GM19463 (cell line): ENCODE results near the gene CFAP100.

Source experiments
- ATAC-seq: cut with Tn5 transposase; IDR thresholded peaks from one replicate; pipeline ENCODE4 v1.9.1; 2021; ENCODE audit warnings: mild to moderate bottlenecking, moderate library complexity; ENCODE audit not compliant: unreplicated experiment

Gene CFAP100

DNA sequence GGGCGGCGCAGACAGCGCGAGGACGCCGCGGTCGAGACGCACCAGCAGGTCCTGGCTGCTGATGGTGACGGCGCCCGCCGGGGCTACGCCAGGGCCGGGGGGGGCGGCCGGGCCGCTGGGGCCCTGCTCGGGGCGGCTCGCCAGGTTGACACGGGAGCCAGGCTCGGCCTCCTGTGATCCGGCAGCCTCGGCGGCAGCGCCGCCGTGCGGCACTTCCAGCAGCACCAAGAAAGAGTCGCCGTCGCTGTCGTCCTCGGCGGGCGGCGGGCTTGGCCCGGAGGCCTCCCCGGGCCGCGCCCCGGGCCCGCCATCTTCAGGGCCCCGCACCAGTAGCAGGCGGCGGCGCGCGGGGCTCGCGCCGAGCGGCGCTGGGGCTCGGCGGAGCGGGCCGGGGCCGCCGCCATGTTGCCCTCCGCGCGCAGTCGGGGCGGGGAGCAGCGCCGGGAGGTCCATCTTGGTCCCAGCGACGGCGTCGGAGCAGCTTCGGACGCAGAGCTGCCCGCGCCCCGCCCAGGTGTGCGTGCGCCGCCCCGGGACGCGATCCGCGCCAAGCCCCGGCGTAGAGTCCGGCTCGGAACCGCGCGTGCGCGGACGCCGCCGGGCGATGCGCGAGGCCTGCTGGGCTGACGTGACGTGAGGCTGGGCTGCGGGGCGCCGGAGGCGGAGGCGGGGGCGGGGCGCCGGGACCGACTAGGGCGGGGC is 80.9 kb downstream of the CFAP100 start, which contains the start of gene ZXDC:
Gene ZXDC, minus strand, starts transcription at position 479 of the 702 bp plus-strand sequence. Its CDS starts 26 bp downstream, at position 453.
- peak; percentile 81 for ATAC-seq

- ATAC-seq = peak; percentile 20
These were observed 81.7 kb downstream of the CFAP100 start for GRCh38 chr3:126476166-126477060.

GRCh38 chr3:126477061-126477380 is 82.3 kb downstream of the CFAP100 start:
- no peak for ATAC-seq

DNA sequence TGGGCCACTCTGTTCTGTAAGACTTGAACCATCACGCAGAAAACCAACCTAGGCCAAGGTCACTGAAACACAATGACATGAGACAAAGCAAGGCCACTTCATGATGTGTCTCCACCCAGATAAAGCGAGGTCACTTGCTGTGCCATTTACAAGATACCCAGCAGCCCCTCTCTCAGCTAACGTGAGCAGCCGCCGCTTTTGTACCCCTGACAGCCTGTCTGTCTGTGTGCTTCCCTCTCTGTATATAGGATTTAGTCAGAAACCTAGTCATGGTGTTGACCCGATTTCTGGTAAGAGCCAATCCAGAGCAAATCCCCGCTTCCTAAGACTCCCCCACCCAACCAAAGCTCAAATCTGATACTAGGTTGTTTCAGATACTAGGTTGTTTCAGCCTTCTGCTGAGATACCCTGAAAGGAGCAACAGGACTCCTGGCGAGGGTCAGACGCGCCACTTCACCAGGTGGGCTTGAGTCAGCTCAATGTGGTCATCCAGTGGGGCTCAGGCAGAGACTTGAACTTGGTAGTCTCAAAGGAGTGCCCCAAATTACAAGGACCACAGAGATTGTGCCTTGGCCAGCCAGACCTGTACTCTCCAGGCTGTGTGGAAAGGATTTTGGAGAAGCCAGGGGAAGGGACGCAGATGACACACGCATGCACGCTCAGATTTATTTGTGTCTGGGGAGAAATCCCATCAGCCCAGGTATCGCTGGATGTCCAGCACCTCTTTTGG is 84.0 kb downstream of the CFAP100 start:
- no peak for ATAC-seq

GRCh38 chr3:126479642-126480041 is 84.9 kb downstream of the CFAP100 start:
- ATAC-seq = no peak

DNA sequence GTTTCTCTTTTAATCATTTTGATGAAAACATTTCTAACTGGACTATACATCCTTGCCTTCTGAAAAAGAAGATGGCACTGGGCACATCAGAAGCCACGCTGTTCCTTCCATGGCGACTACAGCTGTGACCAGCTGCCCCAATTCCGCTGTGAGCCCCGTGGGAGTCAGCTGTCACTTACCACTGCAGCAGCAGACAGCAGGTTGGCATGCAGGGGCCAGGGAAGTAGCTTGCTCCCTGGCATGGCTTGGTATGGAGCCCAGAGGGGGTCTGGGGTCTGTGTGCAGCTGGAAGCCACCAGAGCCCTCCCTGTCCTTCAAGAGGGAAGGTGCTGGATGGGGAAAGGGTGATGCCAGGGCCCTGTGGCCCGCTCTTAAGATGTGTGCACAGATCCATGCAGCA is 85.5 kb downstream of the CFAP100 start:
- no peak for ATAC-seq

DNA sequence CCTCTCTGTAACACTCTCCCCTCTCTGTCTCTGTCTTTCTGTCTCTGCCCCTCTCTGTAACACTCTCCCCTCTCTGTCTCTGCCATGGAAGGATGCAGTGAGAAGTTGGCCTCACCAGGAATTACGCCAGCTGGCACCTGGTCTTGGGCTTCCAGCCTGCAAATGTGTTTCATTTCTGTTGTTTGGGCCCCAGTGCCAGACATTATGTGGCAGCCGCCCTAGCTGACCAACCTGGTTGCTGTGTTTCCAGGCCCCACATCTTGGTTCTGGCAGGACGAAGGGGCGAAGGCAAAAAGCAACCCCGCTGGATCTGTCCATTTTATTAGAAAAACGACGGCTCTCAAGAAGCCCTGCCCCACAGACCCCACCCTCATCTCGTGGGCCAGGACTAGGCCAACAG is 86.2 kb downstream of the CFAP100 start:
- ATAC-seq = no peak

DNA sequence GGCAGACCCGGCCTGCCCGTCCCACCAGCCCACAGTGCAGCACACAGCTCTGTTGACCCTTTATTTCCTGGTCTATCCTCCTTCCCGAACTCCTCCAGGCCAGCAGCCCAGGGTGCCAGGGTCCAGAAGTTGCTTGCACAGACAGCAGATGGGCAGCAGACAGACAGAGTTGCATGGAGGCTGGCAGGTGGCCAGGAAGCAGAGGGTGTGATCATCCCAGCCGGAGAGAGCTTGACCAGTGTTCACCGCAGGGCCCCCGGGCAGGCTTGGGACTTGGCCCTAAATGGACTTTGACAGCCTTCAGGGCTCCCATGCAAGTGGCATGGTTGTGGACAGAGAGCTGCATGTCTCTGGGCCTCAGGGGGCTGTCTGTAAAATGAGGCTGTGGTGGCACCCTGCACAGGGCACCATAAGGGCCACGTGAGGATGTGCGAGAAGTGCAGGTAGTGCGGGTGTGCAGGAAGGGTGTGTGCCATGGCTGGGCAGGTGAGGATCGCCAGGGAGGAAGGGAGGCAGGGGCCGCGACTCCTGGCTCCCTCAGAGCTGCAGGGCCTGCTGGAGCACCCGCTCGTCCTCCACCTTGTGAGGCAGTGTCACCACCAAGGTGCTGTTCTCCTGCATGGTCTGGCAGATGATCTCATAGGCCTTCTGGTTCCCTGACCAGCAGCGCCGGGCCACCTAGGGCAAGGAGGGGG is 87.2 kb downstream of the CFAP100 start:
- no peak for ATAC-seq

GRCh38 chr3:126482503-126483255 is 88.0 kb downstream of the CFAP100 start:
- no peak for ATAC-seq

- ATAC-seq = no peak
These were observed 88.6 kb downstream of the CFAP100 start for GRCh38 chr3:126483321-126483761.

DNA sequence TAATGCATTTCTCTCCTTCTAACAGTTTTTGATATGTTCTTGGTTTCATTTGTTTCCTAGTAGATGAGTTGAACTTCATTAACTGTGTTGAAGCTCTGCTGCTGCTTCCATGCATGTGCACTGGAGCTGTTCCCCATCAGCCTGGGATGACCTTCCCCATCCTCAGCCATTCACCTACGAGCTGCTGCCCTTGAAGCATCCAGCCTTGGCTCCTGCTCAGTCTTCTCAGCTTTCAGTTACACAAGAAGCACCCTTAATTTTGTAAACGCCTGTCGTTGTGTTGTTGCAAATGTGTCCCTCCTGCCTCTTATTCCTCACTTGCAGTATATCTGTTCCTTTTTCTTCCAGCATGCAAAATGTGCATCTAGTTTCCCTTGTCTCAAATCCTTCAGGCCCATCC is 89.4 kb downstream of the CFAP100 start:
- no peak for ATAC-seq

DNA sequence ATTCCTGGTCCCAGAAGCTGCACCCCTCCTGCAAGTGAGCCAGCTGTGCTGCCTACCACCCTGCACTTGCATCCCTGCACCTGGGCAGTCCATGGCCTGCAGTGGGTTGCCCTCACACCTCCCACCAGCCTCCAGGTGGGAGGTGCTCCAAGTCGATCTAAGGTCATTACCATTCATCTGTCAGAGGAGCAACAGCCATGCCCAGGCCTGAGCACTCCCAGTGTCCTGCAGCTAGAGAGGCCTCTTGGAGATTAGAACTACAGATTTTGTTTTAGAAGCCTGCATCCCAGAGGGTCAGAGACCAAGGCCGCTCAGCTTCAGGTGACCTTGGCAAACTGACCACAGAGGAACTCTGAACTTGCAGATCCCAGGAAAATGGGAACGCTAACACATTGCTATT is 90.0 kb downstream of the CFAP100 start:
- ATAC-seq = no peak

DNA sequence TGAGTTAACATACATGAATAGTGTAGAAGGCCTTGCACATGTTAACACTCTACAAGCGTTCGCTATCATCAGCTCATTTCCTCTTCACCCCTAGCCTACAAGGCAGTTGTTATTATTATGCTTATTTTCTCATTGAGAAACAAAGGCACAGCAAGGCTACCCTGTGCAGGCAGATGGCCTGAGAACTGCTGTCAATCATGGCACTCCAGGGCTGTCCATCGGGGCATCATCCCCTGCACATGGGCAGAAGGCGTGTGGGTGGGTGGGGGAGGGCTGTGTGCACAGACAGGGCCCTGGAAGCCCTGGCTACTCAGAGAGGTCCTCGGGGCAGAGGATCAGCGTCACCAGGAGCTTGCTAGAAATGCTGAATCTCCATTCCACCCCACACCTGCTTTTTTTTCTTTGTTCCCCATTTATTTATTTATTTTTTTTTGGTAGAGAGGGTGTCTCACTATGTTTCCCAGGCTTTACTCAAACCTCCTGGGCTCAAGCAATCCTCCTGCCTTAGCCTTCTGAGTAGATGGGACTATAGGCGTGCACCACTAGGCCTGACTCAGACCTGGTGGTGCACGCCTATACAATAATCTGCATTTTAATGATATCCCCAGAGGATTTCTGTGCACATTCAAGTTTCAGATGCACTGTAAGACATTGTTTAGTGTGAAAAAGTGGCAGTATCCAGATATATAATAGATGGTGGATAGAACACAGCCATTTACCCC is 90.6 kb downstream of the CFAP100 start:
- no peak for ATAC-seq

DNA sequence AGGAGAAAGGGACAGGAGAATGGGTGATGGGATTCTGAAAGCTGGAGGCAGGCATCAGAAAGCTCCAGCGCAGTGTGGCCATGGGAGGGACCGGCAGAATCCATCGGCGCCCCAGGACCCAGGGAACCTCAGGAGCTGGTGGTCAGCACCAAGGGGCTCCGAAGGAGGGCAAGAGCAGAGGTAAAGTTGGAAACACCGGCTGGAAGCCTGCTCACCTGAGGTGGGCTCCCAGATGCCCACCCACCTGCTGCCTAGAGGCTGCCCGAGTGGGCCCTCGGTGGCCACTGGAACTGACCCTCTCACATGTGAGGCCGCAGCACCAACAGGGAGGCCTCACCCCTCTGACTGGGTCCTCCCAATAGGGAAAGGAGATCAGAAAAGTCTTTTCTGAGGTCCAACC is 91.2 kb downstream of the CFAP100 start:
- ATAC-seq = no peak
